GM19025 (cell line): ENCODE measurements around the gene ICOSLG.
"Not testable (repeated sequence)": the region's sequence is repeated elsewhere in the genome, so short reads cannot be mapped to it uniquely, and the experiment has no call there.

Source experiments
- ATAC-seq: cut with Tn5 transposase; IDR thresholded peaks from one replicate; pipeline ENCODE4 v1.9.1; 2021; ENCODE audit warnings: mild to moderate bottlenecking, low read depth, moderate library complexity; ENCODE audit not compliant: unreplicated experiment

Gene ICOSLG

DNA sequence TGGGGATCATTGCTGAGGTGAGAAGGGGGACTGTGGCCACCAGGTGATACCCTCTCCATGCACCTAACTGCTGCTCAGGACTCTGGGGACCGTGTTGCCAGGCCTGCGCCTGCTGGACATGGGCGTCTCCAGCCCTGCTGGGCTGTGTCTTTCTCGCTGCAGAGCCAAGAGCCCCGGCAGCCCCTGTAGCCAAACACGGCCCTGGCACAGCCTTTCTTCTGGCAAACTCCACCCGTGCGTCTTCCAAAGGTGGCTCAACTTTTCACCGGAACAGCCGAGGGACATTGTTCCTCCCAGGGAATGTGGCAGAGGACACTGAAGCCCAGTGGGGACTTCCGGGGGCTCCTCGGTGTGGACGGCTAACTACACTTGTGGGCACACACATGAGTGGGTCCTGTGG, 12.6 kb downstream of the ICOSLG start:
- ATAC-seq: not testable (repeated sequence)

GRCh38 chr21:44227614-44228013, 13.1 kb downstream of the ICOSLG start:
- ATAC-seq: not testable (repeated sequence)

DNA sequence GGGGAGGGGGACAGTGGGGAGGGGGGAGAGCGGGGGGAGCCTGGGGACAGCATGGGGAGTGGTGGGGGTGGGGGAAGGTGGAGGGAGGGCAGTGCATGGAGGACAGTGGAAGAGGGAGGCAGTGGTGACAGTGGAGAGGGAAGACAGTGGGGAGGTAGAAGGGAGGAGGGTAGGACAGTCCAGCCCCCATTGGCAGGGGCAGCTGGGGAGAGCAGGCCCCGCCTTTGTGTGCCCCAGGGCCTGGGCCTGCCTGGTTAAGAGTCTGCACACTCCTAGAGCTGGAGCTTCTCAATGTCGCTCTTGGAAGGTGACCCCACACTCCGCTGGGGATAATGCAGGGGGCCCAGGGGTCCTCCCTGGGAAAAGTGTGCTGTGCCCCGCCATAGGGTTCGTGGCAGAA, 15.1 kb downstream of the ICOSLG start:
- not testable (repeated sequence) for ATAC-seq

DNA sequence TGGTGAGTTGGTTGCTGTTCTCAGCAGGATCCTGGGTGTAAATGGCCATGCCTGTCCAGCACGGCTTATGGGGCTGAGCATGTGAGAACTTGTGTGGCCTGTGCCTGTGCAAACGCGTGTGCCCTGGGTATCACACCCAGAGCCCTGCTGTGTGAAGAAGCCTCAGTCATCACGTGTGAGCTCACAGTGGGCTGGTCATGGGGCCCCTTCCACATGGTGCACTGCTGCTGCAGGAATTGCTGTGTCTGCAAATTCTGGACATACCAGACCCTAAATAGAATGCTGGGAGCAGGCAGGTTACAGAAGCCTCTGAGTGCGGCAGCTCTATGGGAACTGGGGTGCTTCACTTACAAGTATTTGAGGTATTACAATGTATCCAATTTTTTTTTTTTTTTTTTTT, 17.4 kb downstream of the ICOSLG start:
- not testable (repeated sequence) for ATAC-seq

DNA sequence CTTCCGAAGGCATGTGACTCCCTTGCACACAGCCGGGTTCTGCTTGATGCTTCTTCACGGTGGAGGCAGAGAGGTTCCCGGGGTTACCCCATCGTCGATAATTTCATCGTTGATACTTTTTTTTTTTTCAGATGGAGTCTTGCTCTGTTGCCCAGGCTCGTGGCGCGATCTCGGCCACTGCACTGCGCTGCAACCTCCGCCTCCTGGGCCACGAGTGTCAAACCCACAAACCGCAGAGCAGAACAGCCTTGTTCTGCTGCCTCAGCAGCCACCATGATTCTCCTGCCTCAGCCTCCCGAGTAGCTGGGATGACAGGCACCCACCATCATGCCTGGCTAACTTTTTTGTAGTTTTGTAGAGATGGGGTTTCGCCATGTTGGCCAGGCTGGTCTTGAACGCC, 20.1 kb downstream of the ICOSLG start:
- not testable (repeated sequence) for ATAC-seq

GRCh38 chr21:44218461-44218860, 22.3 kb downstream of the ICOSLG start:
- ATAC-seq: not testable (repeated sequence)

GRCh38 chr21:44211978-44212377, 28.8 kb downstream of the ICOSLG start:
- not testable (repeated sequence) for ATAC-seq

- not testable (repeated sequence) for ATAC-seq
These were observed 29.2 kb downstream of the ICOSLG start for GRCh38 chr21:44211574-44211973.

DNA sequence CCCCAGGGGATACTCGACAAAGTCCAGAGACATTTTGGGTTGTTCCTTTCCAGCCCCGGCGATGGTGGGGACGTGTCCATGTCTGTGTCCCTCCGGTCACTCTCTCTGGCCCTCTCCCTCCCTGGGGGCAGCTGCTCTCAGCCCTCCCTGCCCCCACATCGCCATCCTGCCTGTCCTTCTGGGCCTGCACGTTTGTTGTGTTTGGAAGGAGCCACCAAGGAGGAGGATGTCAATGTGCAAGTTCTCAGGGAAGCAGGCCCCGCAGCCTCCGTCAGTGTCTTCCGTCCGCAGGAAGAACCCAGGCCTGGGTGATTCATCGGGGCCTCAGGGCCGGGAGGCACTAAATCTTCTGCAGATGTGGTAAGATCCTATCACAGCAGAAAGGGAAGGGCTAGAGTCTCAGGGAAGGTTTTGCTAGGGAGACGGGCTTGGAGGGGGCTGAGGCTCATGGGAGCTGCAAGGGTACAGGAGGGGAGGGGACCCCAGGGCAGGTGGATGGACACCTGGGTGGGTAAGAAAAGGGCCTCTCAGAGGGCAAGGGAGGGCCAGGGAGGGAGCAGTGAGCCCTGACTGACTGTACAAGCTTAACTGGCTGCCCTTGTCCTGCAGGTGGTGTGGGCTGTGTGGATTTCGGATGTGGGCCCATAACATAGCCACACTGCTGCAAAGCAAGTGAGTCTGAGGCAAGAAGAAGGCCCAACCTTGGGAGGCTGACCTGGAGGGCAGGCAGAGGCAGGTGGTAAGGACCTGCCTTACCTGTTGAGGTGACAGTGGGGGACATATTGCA, 32.7 kb downstream of the ICOSLG start:
- not testable (repeated sequence) for ATAC-seq

DNA sequence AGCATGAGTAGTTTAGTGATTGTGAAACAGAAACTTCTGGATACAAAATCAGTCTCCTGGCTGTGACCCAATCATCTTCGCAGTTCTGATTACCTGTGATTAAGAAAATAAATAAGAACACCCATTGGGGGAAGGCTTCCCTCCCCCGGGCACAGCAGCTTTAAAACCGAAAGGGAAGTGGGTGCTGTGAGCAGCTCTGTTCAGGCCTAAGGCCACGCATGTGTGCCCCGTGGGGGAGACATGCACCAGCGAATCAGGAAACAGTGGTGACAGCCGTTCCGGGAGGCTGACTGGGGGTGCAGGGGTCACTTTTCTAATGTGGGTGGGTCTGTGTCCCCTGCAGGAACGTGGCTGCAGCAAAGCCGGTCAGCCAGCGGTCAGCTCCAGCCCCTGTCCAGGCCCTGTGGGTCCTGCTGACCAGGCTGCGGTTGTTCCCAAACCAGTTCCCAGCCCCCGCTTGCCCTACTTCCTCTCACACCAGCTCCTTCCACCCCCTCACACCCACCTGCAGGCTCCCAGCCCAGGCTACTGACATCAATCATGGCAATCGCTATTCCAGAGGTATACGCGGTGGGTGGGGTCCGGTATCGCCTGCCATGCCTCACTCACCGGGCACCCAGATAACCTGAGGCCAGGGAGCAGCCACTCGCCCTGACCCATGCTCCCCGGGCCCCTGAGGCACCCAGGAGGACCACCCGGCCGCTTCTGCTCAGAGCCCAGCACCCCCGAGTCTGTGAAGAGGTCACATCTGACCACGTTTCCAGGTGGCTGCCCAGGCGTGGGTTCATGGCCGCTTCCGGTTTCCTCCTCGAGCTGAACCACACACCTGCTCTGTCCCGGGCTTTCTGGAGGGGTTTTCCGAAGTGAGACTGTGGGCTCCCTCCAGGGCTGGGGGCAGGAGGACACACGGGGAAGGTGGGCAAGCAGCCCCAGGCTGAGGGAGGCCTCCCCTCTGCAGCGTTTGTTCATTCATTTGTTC, 33.8 kb downstream of the ICOSLG start:
- not testable (repeated sequence) for ATAC-seq

- not testable (repeated sequence) for ATAC-seq
These were observed 34.6 kb downstream of the ICOSLG start for GRCh38 chr21:44206187-44206586.

- ATAC-seq: not testable (repeated sequence)
These were observed 38.0 kb downstream of the ICOSLG start for GRCh38 chr21:44202590-44203299.

GRCh38 chr21:44199997-44200396, 40.7 kb downstream of the ICOSLG start:
- not testable (repeated sequence) for ATAC-seq

GRCh38 chr21:44199448-44199847, 41.3 kb downstream of the ICOSLG start:
- ATAC-seq: no peak

DNA sequence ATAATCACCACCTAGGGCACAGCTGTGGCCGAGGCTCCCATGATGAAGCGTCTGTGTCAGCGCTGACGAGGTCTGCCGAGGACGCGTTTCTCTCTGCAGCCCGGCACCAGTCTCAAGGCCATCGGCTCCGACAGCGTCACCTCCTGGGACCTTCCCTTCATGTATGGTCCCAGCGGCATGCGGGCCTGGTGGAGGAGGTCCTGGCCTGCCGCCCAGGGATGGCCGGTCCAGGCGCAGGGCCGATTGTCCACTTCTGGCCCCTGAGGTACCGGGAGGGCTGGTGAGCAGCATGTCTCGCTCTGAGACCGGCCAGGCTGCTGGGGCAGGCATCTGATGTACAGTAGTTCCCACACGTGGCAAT, 43.6 kb downstream of the ICOSLG start:
- not testable (repeated sequence) for ATAC-seq

DNA sequence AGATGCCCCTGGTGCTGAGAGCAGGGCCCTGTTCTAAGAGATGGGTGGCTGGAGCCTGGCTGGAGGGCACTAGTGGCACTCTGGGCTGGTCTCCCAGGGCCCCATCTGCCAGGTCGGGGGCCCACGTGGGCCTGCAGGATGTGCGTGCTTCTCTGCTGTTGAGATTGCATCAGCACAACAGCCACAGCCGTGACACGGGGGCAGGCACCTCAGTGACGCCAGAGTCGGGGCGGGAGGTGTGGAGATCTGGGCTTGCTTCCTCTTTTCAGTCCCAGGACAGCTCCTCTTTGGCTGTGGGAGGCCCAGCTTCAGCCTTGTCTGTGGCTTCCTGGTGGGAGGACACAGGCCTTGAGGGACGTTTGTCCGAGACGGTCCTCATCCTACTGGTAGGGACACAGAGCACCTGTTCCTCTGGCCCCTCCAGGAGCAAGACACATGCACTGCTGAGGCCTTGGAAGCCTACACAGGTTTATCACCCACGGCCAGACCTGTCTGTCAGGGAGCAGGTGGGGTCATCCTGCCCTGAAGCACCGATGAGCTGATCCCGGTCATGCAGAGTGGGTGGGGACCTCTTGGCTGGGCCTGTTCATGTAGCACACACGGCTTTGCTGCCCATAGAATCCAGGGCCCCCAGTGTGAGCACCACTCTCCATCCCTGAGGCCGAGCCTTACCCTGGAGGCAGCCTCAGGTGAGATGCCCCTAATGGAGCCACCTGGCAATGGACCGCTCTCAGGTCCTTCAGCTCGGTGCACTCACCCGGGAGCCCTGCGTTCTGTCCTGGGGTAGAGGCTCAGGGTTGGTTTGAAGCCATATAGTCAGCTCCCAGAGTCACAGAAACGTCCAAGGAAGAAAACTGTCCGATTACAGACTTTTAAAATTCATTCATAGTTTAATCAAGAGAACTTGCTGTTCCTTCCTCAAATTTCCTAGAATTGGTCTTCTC, 44.3 kb downstream of the ICOSLG start:
- ATAC-seq: not testable (repeated sequence)

DNA sequence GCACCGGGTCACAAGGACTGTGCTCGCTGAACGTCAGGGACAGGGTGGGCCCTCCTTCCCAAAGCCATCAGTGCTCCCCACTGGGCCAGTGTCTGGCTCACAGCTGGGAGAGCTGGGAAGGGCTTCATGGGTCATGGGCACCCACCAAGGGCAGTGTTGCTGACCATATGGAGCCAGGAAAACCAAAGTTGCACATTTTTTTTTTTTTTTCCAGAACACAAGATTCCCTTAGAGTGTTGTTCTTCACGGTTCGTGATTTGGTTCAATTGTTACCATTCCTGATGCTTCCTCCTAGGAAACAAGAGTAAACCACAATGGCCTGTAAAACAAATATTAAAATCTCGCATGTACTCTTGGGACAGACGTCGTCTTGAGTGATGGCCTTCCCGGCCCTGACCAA, 45.9 kb downstream of the ICOSLG start:
- ATAC-seq: not testable (repeated sequence)

GRCh38 chr21:44194451-44194850, 46.3 kb downstream of the ICOSLG start:
- ATAC-seq: not testable (repeated sequence)

GRCh38 chr21:44193108-44193507, 47.6 kb downstream of the ICOSLG start:
- not testable (repeated sequence) for ATAC-seq
